ENCODE data around the gene ANKRD12. TPM values are rescaled to one million over a fixed set of nuclear protein-coding genes. Genes with fewer than 3 reads are reported as not detected.
"Not testable (repeated sequence)": the region's sequence is repeated elsewhere in the genome, so short reads cannot be mapped to it uniquely, and the experiment has no call there.

Gene ANKRD12
- polyA plus RNA-seq, 1 donor (not counting 4 experiments of a cell fraction or from before 2014, with no cell fraction given) = 8.0 TPM

DNA sequence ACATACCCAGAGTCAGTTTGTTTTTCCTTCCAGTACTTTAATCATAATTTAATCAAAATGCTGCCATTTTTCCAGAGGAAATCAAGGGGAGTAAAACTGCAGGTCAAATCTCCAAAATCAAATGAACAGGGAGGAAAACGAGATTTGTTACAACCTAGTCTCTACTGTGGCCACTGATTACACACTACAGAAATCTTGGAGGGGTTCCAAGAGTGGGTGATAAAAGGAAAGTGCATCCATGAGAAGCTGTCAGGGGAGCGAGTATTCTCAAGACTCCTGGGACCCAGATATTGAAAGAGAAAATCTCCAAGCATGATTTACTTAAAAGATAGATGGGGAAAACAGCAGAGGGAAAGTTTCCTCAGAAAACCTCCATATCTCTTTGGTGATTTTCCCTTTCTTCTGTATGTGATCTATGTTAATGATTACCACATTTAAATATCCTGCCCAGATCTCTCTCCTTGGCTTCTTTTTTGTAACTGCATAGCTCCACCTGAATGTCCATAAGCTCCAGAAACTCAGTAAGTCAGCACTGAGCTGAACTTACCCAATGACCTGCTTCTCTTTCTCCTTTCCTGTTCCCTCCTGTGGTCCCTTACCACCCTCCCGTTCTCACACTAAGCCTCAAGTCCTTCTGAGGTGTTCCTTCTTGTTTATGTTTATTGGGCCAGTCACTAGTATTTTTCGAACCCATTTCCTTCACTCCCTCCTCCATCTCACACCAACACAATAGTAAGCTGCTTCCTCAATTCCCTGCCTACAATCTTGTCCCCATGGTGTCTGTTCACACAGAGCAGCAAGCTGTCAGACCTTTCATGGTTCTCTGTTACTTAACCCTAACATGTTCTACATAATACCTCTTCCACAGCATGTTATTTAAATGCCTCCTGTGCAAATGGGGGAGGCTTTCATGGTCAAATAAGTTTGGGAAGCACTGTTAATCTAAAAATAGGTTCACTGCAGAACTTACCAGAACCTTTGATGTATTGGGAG, 124.1 kb downstream of the ANKRD12 start:
- DNase-seq (ENCODE audit: low read depth, low spot score) = no peak
- TF ChIP-seq EZH2 (IDR thresholded peaks at IDR 0.05; ENCODE audit: low read length) (no peak), CTCF (optimal IDR thresholded peaks at IDR 0.05 in 1 of 3, IDR thresholded peaks at IDR 0.05 in 1 of 3, conservative IDR thresholded peaks at IDR 0.05 in 1 of 3; ENCODE audit: extremely low read depth in 1 of 3, insufficient read depth in 2 of 3, low read length in 3 of 3) (no peak)
- H3K27ac ChIP-seq (ENCODE audit: control insufficient read depth, insufficient read depth, low read length) = no peak overlapping the region
- H3K4me2 ChIP-seq (ENCODE audit: control insufficient read depth, extremely low read depth, insufficient read depth, low read depth, low read length) = no peak overlapping the region
- dilution Hi-C loops (cut with MboI; ENCODE audit: extremely low pct_ligation_motif_present, low sequenced_read_pairs) = no loop called here
- no peaks in the 10 kb centered on the region for H4K20me1 ChIP-seq (ENCODE audit: control insufficient read depth, extremely low read depth, insufficient read depth, low read length)
- H3K9me3 ChIP-seq (ENCODE audit: control insufficient read depth, low read depth, low read length) = no peaks in the 10 kb centered on the region
- no peaks in the 10 kb centered on the region for H3K4me1 ChIP-seq (ENCODE audit: control insufficient read depth, extremely low read depth, insufficient read depth, low read length)
- H3K27me3 ChIP-seq (ENCODE audit: control insufficient read depth, extremely low read depth, insufficient read depth, low read length) = no peaks in the 10 kb centered on the region
- no peaks in the 10 kb centered on the region for H3K79me2 ChIP-seq (ENCODE audit: control insufficient read depth, insufficient read depth, low read length)
- H3K4me3 ChIP-seq (ENCODE audit: control insufficient read depth in 2 of 3, extremely low read depth in 1 of 3, insufficient read depth in 2 of 3, low read depth in 1 of 3, low read length in 3 of 3) = no peak overlapping the region
- H2AFZ ChIP-seq (ENCODE audit: control insufficient read depth, low read length) = no peak overlapping the region
- no peak for FAIRE-seq
- H3K36me3 ChIP-seq (ENCODE audit: control insufficient read depth in 2 of 2, extremely low read depth in 1 of 2, insufficient read depth in 2 of 2, low read length in 2 of 2) = no peaks in the 10 kb centered on the region
- no peak overlapping the region for H3K9ac ChIP-seq (ENCODE audit: control insufficient read depth, extremely low read depth, insufficient read depth, low read length)
- H3K9me1 ChIP-seq (ENCODE audit: control insufficient read depth, extremely low read depth, insufficient read depth, low read length) = no peaks in the 10 kb centered on the region

DNA sequence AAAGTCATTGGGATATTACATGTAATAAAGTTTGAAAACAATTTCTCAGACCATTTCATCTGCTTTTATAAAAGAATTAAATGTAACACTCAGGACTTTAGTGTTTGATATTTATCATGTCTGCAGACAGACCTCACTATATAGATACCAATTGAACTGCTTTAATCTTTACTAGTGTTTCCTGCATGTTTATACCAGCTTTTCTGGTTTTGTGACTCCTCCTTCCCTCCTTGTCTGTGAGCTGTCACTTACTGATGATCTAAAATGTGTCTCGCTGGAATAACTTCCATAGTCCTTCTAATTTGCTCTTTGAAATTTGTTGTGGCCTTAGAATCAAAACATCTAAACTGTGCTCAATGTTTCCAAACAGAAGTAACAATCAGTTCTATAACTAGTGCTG, 126.7 kb downstream of the ANKRD12 start:
- DNase-seq (ENCODE audit: low read depth, low spot score) (no peak), FAIRE-seq (no peak)
- no peaks in the 10 kb centered on the region for H3K79me2 ChIP-seq (ENCODE audit: control insufficient read depth, insufficient read depth, low read length)
- H3K9ac ChIP-seq (ENCODE audit: control insufficient read depth, extremely low read depth, insufficient read depth, low read length) = no peak overlapping the region
- no peaks in the 10 kb centered on the region for H4K20me1 ChIP-seq (ENCODE audit: control insufficient read depth, extremely low read depth, insufficient read depth, low read length)
- H2AFZ ChIP-seq (ENCODE audit: control insufficient read depth, low read length) = no peak overlapping the region
- TF ChIP-seq CTCF (optimal IDR thresholded peaks at IDR 0.05 in 1 of 3, IDR thresholded peaks at IDR 0.05 in 1 of 3, conservative IDR thresholded peaks at IDR 0.05 in 1 of 3; ENCODE audit: extremely low read depth in 1 of 3, insufficient read depth in 2 of 3, low read length in 3 of 3) (no peak), EZH2 (IDR thresholded peaks at IDR 0.05; ENCODE audit: low read length) (no peak)
- dilution Hi-C loops (cut with MboI; ENCODE audit: extremely low pct_ligation_motif_present, low sequenced_read_pairs) = no loop called here
- H3K36me3 ChIP-seq (ENCODE audit: control insufficient read depth in 2 of 2, extremely low read depth in 1 of 2, insufficient read depth in 2 of 2, low read length in 2 of 2) = no peaks in the 10 kb centered on the region
- H3K9me3 ChIP-seq (ENCODE audit: control insufficient read depth, low read depth, low read length) = no peaks in the 10 kb centered on the region
- H3K27me3 ChIP-seq (ENCODE audit: control insufficient read depth, extremely low read depth, insufficient read depth, low read length) = no peaks in the 10 kb centered on the region
- H3K4me3 ChIP-seq (ENCODE audit: control insufficient read depth in 2 of 3, extremely low read depth in 1 of 3, insufficient read depth in 2 of 3, low read depth in 1 of 3, low read length in 3 of 3) = no peak overlapping the region
- H3K27ac ChIP-seq (ENCODE audit: control insufficient read depth, insufficient read depth, low read length) = no peak overlapping the region
- H3K9me1 ChIP-seq (ENCODE audit: control insufficient read depth, extremely low read depth, insufficient read depth, low read length) = no peaks in the 10 kb centered on the region
- H3K4me1 ChIP-seq (ENCODE audit: control insufficient read depth, extremely low read depth, insufficient read depth, low read length) = no peaks in the 10 kb centered on the region
- no peak overlapping the region for H3K4me2 ChIP-seq (ENCODE audit: control insufficient read depth, extremely low read depth, insufficient read depth, low read depth, low read length)

DNA sequence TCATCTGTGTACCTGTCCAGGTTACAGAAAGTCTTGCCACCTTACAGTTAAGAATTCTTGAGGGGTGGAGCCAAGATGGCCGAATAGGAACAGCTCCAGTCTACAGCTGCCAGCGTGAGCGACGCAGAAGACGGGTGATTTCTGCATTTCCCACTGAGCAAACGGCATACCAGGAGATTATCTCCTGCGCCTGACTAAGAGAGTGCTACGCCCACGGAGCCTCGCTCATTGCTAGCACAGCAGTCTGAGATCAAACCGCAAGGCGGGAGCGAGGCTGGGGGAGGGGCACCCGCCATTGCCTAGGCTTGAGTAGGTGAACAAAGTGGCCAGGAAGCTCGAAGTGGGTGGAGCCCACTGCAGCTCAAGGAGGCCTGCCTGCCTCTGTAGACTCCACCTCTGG, 128.2 kb downstream of the ANKRD12 start:
- H3K9ac ChIP-seq (ENCODE audit: control insufficient read depth, extremely low read depth, insufficient read depth, low read length); H3K4me3 ChIP-seq (ENCODE audit: control insufficient read depth in 2 of 3, extremely low read depth in 1 of 3, insufficient read depth in 2 of 3, low read depth in 1 of 3, low read length in 3 of 3); H2AFZ ChIP-seq (ENCODE audit: control insufficient read depth, low read length); H3K9me3 ChIP-seq (ENCODE audit: control insufficient read depth, low read depth, low read length); DNase-seq (ENCODE audit: low read depth, low spot score); H3K9me1 ChIP-seq (ENCODE audit: control insufficient read depth, extremely low read depth, insufficient read depth, low read length); H3K4me2 ChIP-seq (ENCODE audit: control insufficient read depth, extremely low read depth, insufficient read depth, low read depth, low read length); H3K36me3 ChIP-seq (ENCODE audit: control insufficient read depth in 2 of 2, extremely low read depth in 1 of 2, insufficient read depth in 2 of 2, low read length in 2 of 2); H3K79me2 ChIP-seq (ENCODE audit: control insufficient read depth, insufficient read depth, low read length); H3K27ac ChIP-seq (ENCODE audit: control insufficient read depth, insufficient read depth, low read length); H3K27me3 ChIP-seq (ENCODE audit: control insufficient read depth, extremely low read depth, insufficient read depth, low read length); dilution Hi-C loops (cut with MboI; ENCODE audit: extremely low pct_ligation_motif_present, low sequenced_read_pairs); H4K20me1 ChIP-seq (ENCODE audit: control insufficient read depth, extremely low read depth, insufficient read depth, low read length); H3K4me1 ChIP-seq (ENCODE audit: control insufficient read depth, extremely low read depth, insufficient read depth, low read length); FAIRE-seq: not testable (repeated sequence)
